Lower leg skin (tissue), 3 donors: ENCODE data around the gene FRMD1.

Experiments
- CTCF ChIP-seq, 3 donors: fragments of 450-650 bp; IDR thresholded peaks; one replicate each; pipeline ENCODE4 v1.5.1; 2016; ENCODE audit warnings: antibody characterized with exemption in 3 of 3, mild to moderate bottlenecking in 3 of 3, moderate library complexity in 2 of 3
- POLR2A ChIP-seq, 2 donors: fragments of 450-650 bp; IDR thresholded peaks; one replicate each; pipeline ENCODE4 v1.6.1; 2016 to 2017; ENCODE audit warnings: antibody characterized with exemption in 2 of 2, mild to moderate bottlenecking in 1 of 2, moderate library complexity in 1 of 2

DNA sequence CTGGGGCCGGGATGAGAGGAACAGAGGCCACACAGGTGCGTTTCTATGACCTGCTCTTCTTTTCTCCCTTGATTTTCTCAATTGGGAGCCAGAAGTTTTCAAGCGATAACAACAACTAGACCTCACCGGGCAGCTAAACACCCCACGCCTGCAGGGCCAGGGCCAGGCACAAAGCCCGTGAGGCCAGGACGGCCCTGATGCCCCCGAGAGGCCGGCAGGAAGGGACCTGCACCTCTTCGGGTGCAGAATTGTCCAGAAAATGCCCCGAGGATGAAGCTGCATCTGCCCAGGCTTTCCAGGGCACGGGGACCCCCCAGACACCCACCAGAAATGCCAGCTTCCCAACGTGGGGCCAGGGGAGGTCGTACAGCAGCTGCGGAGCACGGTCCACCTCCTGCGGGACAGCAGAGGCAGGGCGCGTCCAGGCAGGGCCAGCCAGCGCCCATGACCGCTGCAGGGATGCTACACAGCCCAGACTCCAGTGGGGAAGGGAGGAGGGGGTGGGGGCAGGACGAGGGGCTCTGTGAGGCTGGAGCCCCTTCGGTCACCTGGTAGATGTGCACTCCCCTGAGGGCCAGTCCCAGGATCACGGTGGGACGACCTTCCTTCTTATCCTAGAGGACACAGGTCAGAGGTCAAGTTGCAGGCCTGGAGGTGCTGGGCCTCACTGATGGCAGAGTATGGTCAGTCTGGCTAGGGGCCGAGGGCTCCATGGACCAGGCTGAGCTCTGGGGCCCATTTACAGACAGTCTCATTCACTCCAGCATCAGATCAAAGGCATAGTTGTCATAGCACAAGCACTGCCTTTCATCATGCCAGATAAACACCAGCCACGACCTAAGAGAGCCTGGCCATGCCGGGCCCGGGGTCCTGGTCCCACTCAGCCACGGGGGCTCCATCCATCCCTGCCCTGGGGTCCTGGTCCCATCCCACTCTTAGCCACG, 16.4 kb downstream of the FRMD1 start:
- TF ChIP-seq CTCF (IDR thresholded peaks at IDR 0.05), result no peak
- TF ChIP-seq POLR2A (IDR thresholded peaks at IDR 0.05), result no peak
